Left lobe of liver (tissue), 2 donors: ENCODE data around the gene PTPN1. TPM values are rescaled to one million over a fixed set of nuclear protein-coding genes. Genes with fewer than 3 reads are reported as not detected.
"Not testable (repeated sequence)": the region's sequence is repeated elsewhere in the genome, so short reads cannot be mapped to it uniquely, and the experiment has no call there.

ENCODE experiments used
- ATAC-seq: fragments of 200-7000 bp; cut with Tn5 transposase; one replicate; pipeline ENCODE4 v1.9.1; 2020; ENCODE audit warnings: mild to moderate bottlenecking, moderate library complexity
- DNase-seq: peaks from one replicate; pipeline ENCODE4 v3.0.0-alpha.2; 2020; ENCODE audit warnings: low spot score
- total RNA-seq: library from RNA; stranded (reverse); gene quantifications from one replicate; pipeline ENCODE4 v1.2.1, GENCODE V29; 2021
- donor health status: DM: no; HTN: no; CAD: no; lungs with moderate emphysema.
- donor health status: DM: no; HTN: yes; CAD: no.

PTPN1 gene
- 8.9 TPM for total RNA-seq

- DNase-seq (peak; percentile 99), ATAC-seq (peak; percentile 96)
These were observed at the start of gene PTPN1 for GRCh38 chr20:50509923-50510705. TSS of gene PTPN1 (plus strand) at chr20:50510383. CDS start at chr20:50510528, 145 bp downstream.

- ATAC-seq, result peak; percentile 87
These were observed 49.4 kb upstream of the PTPN1 start for GRCh38 chr20:50460608-50461267.

GRCh38 chr20:50462093-50462690 lies 48.0 kb upstream of the PTPN1 start:
- DNase-seq (no peak), ATAC-seq (no peak)

More at GRCh38 chr20:50460608-50461267, 49.4 kb upstream of the PTPN1 start:
- DNase-seq, result peak; percentile 92

- DNase-seq (no peak), ATAC-seq (peak; percentile 68)
These were observed 46.0 kb upstream of the PTPN1 start for GRCh38 chr20:50464026-50464724.

GRCh38 chr20:50464725-50465650 lies 45.2 kb upstream of the PTPN1 start:
- DNase-seq (no peak), ATAC-seq (no peak)

GRCh38 chr20:50467174-50467573 lies 43.0 kb upstream of the PTPN1 start:
- DNase-seq, result no peak
- ATAC-seq, result no peak

GRCh38 chr20:50467718-50468356 lies 42.3 kb upstream of the PTPN1 start:
- ATAC-seq (peak; percentile 58), DNase-seq (peak; percentile 61)

- ATAC-seq, result no peak
- DNase-seq, result no peak
These were observed 41.8 kb upstream of the PTPN1 start for GRCh38 chr20:50468378-50468798.

- no peak for DNase-seq
- no peak for ATAC-seq
These were observed 40.9 kb upstream of the PTPN1 start for GRCh38 chr20:50469176-50469723.

GRCh38 chr20:50469796-50470195 lies 40.4 kb upstream of the PTPN1 start:
- peak; percentile 60 for ATAC-seq
- peak; percentile 66 for DNase-seq

- DNase-seq (no peak), ATAC-seq (peak; percentile 38)
These were observed 39.8 kb upstream of the PTPN1 start for GRCh38 chr20:50470264-50470858.

- DNase-seq, result peak; percentile 64
- ATAC-seq, result peak; percentile 60
These were observed 39.0 kb upstream of the PTPN1 start for GRCh38 chr20:50471231-50471630.

- DNase-seq (no peak), ATAC-seq (no peak)
These were observed 37.2 kb upstream of the PTPN1 start for GRCh38 chr20:50472693-50473664.

GRCh38 chr20:50474356-50474755 lies 35.8 kb upstream of the PTPN1 start:
- ATAC-seq, DNase-seq: not testable (repeated sequence)

- DNase-seq (no peak), ATAC-seq (peak; percentile 26)
These were observed 34.4 kb upstream of the PTPN1 start for GRCh38 chr20:50475681-50476292.

GRCh38 chr20:50477239-50477872 lies 32.8 kb upstream of the PTPN1 start:
- ATAC-seq, result no peak
- no peak for DNase-seq
